Adrenal gland (tissue), 5 donors: ENCODE results near the gene PRMT9.

Experiments used
- CTCF ChIP-seq, 6 experiments: fragments of 450-650 bp in 4 of 6; fragments of 200-600 bp in 2 of 6; sonication (generic) in 1 of 6; IDR thresholded peaks; 1 replicate in 5 of 6; 2 replicates in 1 of 6; pipeline versions ENCODE4 v1.5.1 to v1.8.0; 2016 to 2021; ENCODE audit warnings: antibody characterized with exemption in 6 of 6, mild to moderate bottlenecking in 2 of 6, moderate library complexity in 1 of 6
- POLR2A ChIP-seq, 2 donors: fragments of 450-650 bp; IDR thresholded peaks; one replicate each; pipeline ENCODE4 v1.6.1; 2017; ENCODE audit warnings: antibody characterized with exemption in 2 of 2, mild to moderate bottlenecking in 2 of 2, moderate library complexity in 1 of 2
- donor health status: DM: no; HTN: no; CAD: no.

GRCh38 chr4:147723326-147723725 lies 39.4 kb upstream of the PRMT9 start:
- TF ChIP-seq POLR2A (IDR thresholded peaks at IDR 0.05): no peak
- no peak for TF ChIP-seq CTCF (IDR thresholded peaks at IDR 0.05)
